ENCODE measurements around the gene EIF2A. TPM values are rescaled to one million over a fixed set of nuclear protein-coding genes. Genes with fewer than 3 reads are reported as not detected.

Gene EIF2A
- total RNA-seq, 1 donor from 2014 or later = 146 TPM

- Histone ChIP-seq H3K4me1 (no peaks in the 10 kb centered on the region), H3K4me3 (no peak overlapping the region), H3K27ac (no peak overlapping the region), H3K36me3 (peaks cover 0 to 58% of the 10 kb centered on the region in 2 donors), H3K27me3 (no peaks in the 10 kb centered on the region), H3K9me3 (no peaks in the 10 kb centered on the region)
- TF ChIP-seq POLR2AphosphoS5 (IDR thresholded peaks at IDR 0.05; ENCODE audit: insufficient read depth in 1 of 2, low read depth in 1 of 2) (no peak), CTCF (IDR thresholded peaks at IDR 0.05) (no peak), POLR2A (IDR thresholded peaks at IDR 0.05) (no peak)
- no peak for DNase-seq (ENCODE audit: extremely low spot score in 2 of 2)
- intact Hi-C loops (cut with DNase I) = no loop called here
Measured at GRCh38 chr3:150567328-150567727, 20.7 kb downstream of the EIF2A start.

- Histone ChIP-seq H3K9me3 (no peaks in the 10 kb centered on the region), H3K36me3 (peaks cover 0 to 28% of the 10 kb centered on the region in 2 donors), H3K27ac (no peak overlapping the region), H3K4me1 (no peaks in the 10 kb centered on the region), H3K27me3 (no peaks in the 10 kb centered on the region), H3K4me3 (no peak overlapping the region)
- intact Hi-C loops (cut with DNase I) = no loop called here
- DNase-seq (ENCODE audit: extremely low spot score in 2 of 2) = no peak
- no peak for TF ChIP-seq POLR2AphosphoS5 (IDR thresholded peaks at IDR 0.05; ENCODE audit: insufficient read depth in 1 of 2, low read depth in 1 of 2)
- no peak for TF ChIP-seq CTCF (IDR thresholded peaks at IDR 0.05)
- no peak for TF ChIP-seq POLR2A (IDR thresholded peaks at IDR 0.05)
Measured at GRCh38 chr3:150577855-150578254, 31.3 kb downstream of the EIF2A start.

GRCh38 chr3:150581174-150581573 lies 34.6 kb downstream of the EIF2A start:
- H3K36me3 ChIP-seq = peaks cover 0 to 43% of the 10 kb centered on the region in 2 donors
- H3K4me1 ChIP-seq = no peaks in the 10 kb centered on the region
- no peak overlapping the region for H3K27ac ChIP-seq
- DNase-seq (ENCODE audit: extremely low spot score in 2 of 2) = no peak
- H3K9me3 ChIP-seq = no peaks in the 10 kb centered on the region
- H3K4me3 ChIP-seq = no peak overlapping the region
- no peaks in the 10 kb centered on the region for H3K27me3 ChIP-seq
- intact Hi-C loops (cut with DNase I) = no loop called here
- no peak for TF ChIP-seq CTCF (IDR thresholded peaks at IDR 0.05)
- TF ChIP-seq POLR2A (IDR thresholded peaks at IDR 0.05) = no peak
- TF ChIP-seq POLR2AphosphoS5 (IDR thresholded peaks at IDR 0.05; ENCODE audit: insufficient read depth in 1 of 2, low read depth in 1 of 2) = no peak

GRCh38 chr3:150582620-150583019 lies 36.0 kb downstream of the EIF2A start:
- intact Hi-C loops (cut with DNase I) = no loop called here
- peaks cover 0 to 33% of the 10 kb centered on the region in 2 donors for H3K36me3 ChIP-seq
- no peak for DNase-seq (ENCODE audit: extremely low spot score in 2 of 2)
- TF ChIP-seq POLR2AphosphoS5 (IDR thresholded peaks at IDR 0.05; ENCODE audit: insufficient read depth in 1 of 2, low read depth in 1 of 2) = no peak
- TF ChIP-seq POLR2A (IDR thresholded peaks at IDR 0.05) = no peak
- TF ChIP-seq CTCF (IDR thresholded peaks at IDR 0.05) = no peak
- no peak overlapping the region for H3K27ac ChIP-seq
- H3K4me1 ChIP-seq = no peaks in the 10 kb centered on the region
- H3K4me3 ChIP-seq = no peak overlapping the region
- H3K27me3 ChIP-seq = no peaks in the 10 kb centered on the region
- no peaks in the 10 kb centered on the region for H3K9me3 ChIP-seq

- Histone ChIP-seq H3K27me3 (no peaks in the 10 kb centered on the region), H3K27ac (no peak overlapping the region), H3K4me3 (no peak overlapping the region), H3K4me1 (no peaks in the 10 kb centered on the region), H3K9me3 (no peaks in the 10 kb centered on the region), H3K36me3 (peaks cover 0 to 33% of the 10 kb centered on the region in 2 donors)
- TF ChIP-seq CTCF (IDR thresholded peaks at IDR 0.05) = no peak
- TF ChIP-seq POLR2A (IDR thresholded peaks at IDR 0.05) = no peak
- no peak for TF ChIP-seq POLR2AphosphoS5 (IDR thresholded peaks at IDR 0.05; ENCODE audit: insufficient read depth in 1 of 2, low read depth in 1 of 2)
- intact Hi-C loops (cut with DNase I) = no loop called here
- DNase-seq (ENCODE audit: extremely low spot score in 2 of 2) = no peak
Measured at GRCh38 chr3:150583028-150583427, 36.4 kb downstream of the EIF2A start.

Measured in vagina (tissue), 2 donors.